Esophagus muscularis mucosa (tissue), 4 donors: ENCODE data around the gene CCDC181. TPM values are rescaled to one million over a fixed set of nuclear protein-coding genes. Genes with fewer than 3 reads are reported as not detected.

Experiments used
- DNase-seq: peaks from one replicate; pipeline ENCODE4 v3.0.0-alpha.2; 2017; ENCODE audit errors: extremely low spot score
- H3K27ac ChIP-seq, 4 donors: fragments of 200-600 bp; sonication (generic); replicated peaks in 1 of 4; 1 replicate in 3 of 4; 2 replicates in 1 of 4; pipeline ENCODE4 v1.5.1; 2016 to 2019; ENCODE audit warnings: mild to moderate bottlenecking in 1 of 4
- H3K27me3 ChIP-seq, 4 donors: fragments of 200-600 bp; sonication (generic); one replicate each; pipeline versions ENCODE4 v1.5.1 to v1.6.0; 2016 to 2019
- H3K36me3 ChIP-seq, 4 donors: fragments of 200-600 bp; sonication (generic); one replicate each; pipeline ENCODE4 v1.5.1; 2016 to 2019
- H3K4me1 ChIP-seq, 4 donors: fragments of 200-600 bp; sonication (generic); one replicate each; pipeline ENCODE4 v1.5.1; 2016 to 2019
- H3K4me3 ChIP-seq, 4 donors: fragments of 200-600 bp; sonication (generic); 1 replicate in 2 of 4; 2 replicates in 2 of 4; pipeline ENCODE4 v1.5.1; 2016 to 2019; ENCODE audit warnings: mild to moderate bottlenecking in 4 of 4, moderate library complexity in 1 of 4
- H3K9me3 ChIP-seq, 4 donors: fragments of 200-600 bp; sonication (generic); 1 replicate in 3 of 4; 2 replicates in 1 of 4; pipeline ENCODE4 v1.5.1; 2016 to 2019
- CTCF ChIP-seq, 3 experiments: fragments of 200-600 bp in 2 of 3; fragments of 450-650 bp in 1 of 3; sonication (generic) in 2 of 3; IDR thresholded peaks; one replicate each; pipeline ENCODE4 v1.5.1; 2017 to 2019; ENCODE audit warnings: antibody characterized with exemption in 3 of 3, mild to moderate bottlenecking in 2 of 3, moderate library complexity in 1 of 3
- EP300 ChIP-seq: sonication (generic); formaldehyde crosslinking; IDR thresholded peaks from one replicate; pipeline ENCODE4 v1.6.1; 2017; ENCODE audit warnings: antibody characterized with exemption
- POLR2A ChIP-seq: fragments of 450-650 bp; IDR thresholded peaks from one replicate; pipeline ENCODE4 v1.6.1; 2017; ENCODE audit warnings: antibody characterized with exemption, moderate library complexity, mild to moderate bottlenecking, low read depth
- POLR2AphosphoS5 ChIP-seq, 2 donors: sonication (generic); formaldehyde crosslinking; IDR thresholded peaks; one replicate each; pipeline ENCODE4 v1.6.1; 2017; ENCODE audit warnings: antibody characterized with exemption in 2 of 2
- WGBS: methylation state at CpG from one replicate; pipeline ENCODE4 v1.1.5; 2018; 5-methylcytosine and 5-hydroxymethylcytosine counted together
- intact Hi-C: fragments of 100-400 bp; cut with DNase I; formaldehyde crosslinking; loops from one replicate; pipeline ENCODE4 v1.15.1; 2023
- total RNA-seq, 4 donors: library from RNA; depleted of rRNA; stranded (reverse); fragments of >200 nt; gene quantifications; one replicate each; pipeline versions ENCODE4 v1.1.0 to v1.2.1, GENCODE V29; 2016

CCDC181 gene
- total RNA-seq, 4 donors from 2014 or later = 0.80 to 2.3 (median 0.91) TPM

GRCh38 chr1:169387399-169387798, 39.9 kb downstream of the CCDC181 start:
- DNase-seq = no peak
- H3K9me3 ChIP-seq = no peaks in the 10 kb centered on the region
- intact Hi-C loops = no loop called here
- peaks cover 46 to 97% (median 76%) of the 10 kb centered on the region in 4 donors for H3K36me3 ChIP-seq
- no peak for TF ChIP-seq POLR2AphosphoS5 (IDR thresholded peaks at IDR 0.05)
- no peak for TF ChIP-seq CTCF (IDR thresholded peaks at IDR 0.05)
- no peak for TF ChIP-seq EP300
- TF ChIP-seq POLR2A = no peak
- no peak overlapping the region for H3K4me3 ChIP-seq
- no peaks in the 10 kb centered on the region for H3K27me3 ChIP-seq
- no peak overlapping the region for H3K27ac ChIP-seq
- H3K4me1 ChIP-seq = no peaks in the 10 kb centered on the region

DNA sequence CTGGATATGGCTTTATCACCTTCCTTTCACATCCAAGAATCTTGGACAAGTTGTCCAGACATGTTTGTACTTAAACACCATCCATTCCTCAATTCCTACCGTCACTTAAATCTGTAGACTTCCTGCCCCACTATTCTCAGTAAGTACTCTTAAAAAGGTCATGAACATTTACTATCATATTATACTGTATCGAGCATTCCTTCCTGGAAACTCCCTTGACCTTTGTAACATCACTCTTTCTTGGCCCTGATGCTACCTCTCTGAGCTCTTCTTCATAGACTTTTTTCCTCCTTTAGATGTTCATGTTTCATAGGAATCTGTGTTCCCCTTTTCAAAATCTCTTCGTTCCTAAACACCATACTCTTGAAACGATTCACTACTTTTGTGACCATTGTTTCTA, 43.8 kb downstream of the CCDC181 start:
- intact Hi-C loops = no loop called here
- no peak for TF ChIP-seq POLR2A
- no peak for TF ChIP-seq EP300
- TF ChIP-seq CTCF (IDR thresholded peaks at IDR 0.05) = no peak
- TF ChIP-seq POLR2AphosphoS5 (IDR thresholded peaks at IDR 0.05) = no peak
- Histone ChIP-seq H3K36me3 (peaks cover 49 to 91% (median 72%) of the 10 kb centered on the region in 4 donors), H3K4me3 (no peak overlapping the region), H3K27ac (no peak overlapping the region), H3K4me1 (no peaks in the 10 kb centered on the region), H3K9me3 (no peaks in the 10 kb centered on the region), H3K27me3 (no peaks in the 10 kb centered on the region)
- WGBS = 84% methylated on average over 4 of the region's 4 CpGs
- DNase-seq = no peak

GRCh38 chr1:169381162-169381561, 46.1 kb downstream of the CCDC181 start:
- no peaks in the 10 kb centered on the region for H3K9me3 ChIP-seq
- DNase-seq = no peak
- TF ChIP-seq POLR2A (no peak), EP300 (no peak), CTCF (IDR thresholded peaks at IDR 0.05) (no peak), POLR2AphosphoS5 (IDR thresholded peaks at IDR 0.05) (no peak)
- H3K36me3 ChIP-seq = peaks cover 44 to 91% (median 77%) of the 10 kb centered on the region in 4 donors
- H3K4me1 ChIP-seq = no peaks in the 10 kb centered on the region
- intact Hi-C loops = no loop called here
- no peak overlapping the region for H3K27ac ChIP-seq
- H3K27me3 ChIP-seq = no peaks in the 10 kb centered on the region
- no peak overlapping the region for H3K4me3 ChIP-seq

GRCh38 chr1:169371404-169371803, 55.9 kb downstream of the CCDC181 start:
- Histone ChIP-seq H3K4me3 (no peak overlapping the region), H3K27me3 (no peaks in the 10 kb centered on the region), H3K36me3 (peaks cover 1 to 40% (median 16%) of the 10 kb centered on the region in 4 donors), H3K27ac (no peak overlapping the region), H3K9me3 (no peaks in the 10 kb centered on the region), H3K4me1 (peaks cover 6 to 32% (median 20%) of the 10 kb centered on the region in 4 donors)
- no peak for DNase-seq
- TF ChIP-seq POLR2A = no peak
- no peak for TF ChIP-seq POLR2AphosphoS5 (IDR thresholded peaks at IDR 0.05)
- TF ChIP-seq CTCF (IDR thresholded peaks at IDR 0.05) = no peak
- TF ChIP-seq EP300 = no peak
- intact Hi-C loops = no loop called here
- WGBS = 57% methylated on average over 1 of the region's 1 CpG

DNA sequence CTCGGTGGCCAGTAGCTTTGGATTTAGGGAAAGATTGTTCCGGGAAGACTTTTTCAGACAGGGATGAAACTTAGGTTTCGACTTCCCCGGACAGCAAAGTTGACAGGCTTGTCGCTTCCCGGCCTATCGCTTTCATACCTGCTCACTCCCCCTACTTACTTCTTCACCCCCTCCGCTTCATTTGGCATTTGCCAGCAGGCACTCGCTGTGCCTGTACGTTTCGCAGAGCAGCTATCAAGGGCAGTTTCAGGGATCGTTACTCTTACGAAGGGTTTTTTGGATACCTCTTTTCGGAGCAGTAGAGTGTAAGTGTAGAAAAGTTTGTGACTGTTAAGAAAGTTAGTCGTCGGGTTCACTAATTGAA, 58.9 kb downstream of the CCDC181 start:
- no peaks in the 10 kb centered on the region for H3K9me3 ChIP-seq
- under 1% methylated on average over 16 of the region's 16 CpGs for WGBS
- H3K4me3 ChIP-seq = peak overlapping the region; percentile 62 to 73 (median 68)
- intact Hi-C loops = no loop called here
- DNase-seq = no peak
- H3K27me3 ChIP-seq = no peaks in the 10 kb centered on the region
- H3K4me1 ChIP-seq = peaks cover 6 to 36% (median 22%) of the 10 kb centered on the region in 4 donors
- peak overlapping the region; percentile 74 to 85 (median 76) for H3K27ac ChIP-seq
- H3K36me3 ChIP-seq = peaks cover 0 to 35% (median 15%) of the 10 kb centered on the region in 4 donors
- TF ChIP-seq POLR2AphosphoS5 (IDR thresholded peaks at IDR 0.05) = no peak
- no peak for TF ChIP-seq CTCF (IDR thresholded peaks at IDR 0.05)
- no peak for TF ChIP-seq EP300
- TF ChIP-seq POLR2A = no peak
